SHP77 treated with DMSO at 0.1 percent for 48 hours (cell line): Measurements from ENCODE around the gene RYR1.
"Not testable (repeated sequence)": the region's sequence is repeated elsewhere in the genome, so short reads cannot be mapped to it uniquely, and the experiment has no call there.

Source experiments
- DNase-seq: peaks from one replicate; lab custom pipeline; 2025; lab: John Stamatoyannopoulos, UW

The RYR1 gene

DNA sequence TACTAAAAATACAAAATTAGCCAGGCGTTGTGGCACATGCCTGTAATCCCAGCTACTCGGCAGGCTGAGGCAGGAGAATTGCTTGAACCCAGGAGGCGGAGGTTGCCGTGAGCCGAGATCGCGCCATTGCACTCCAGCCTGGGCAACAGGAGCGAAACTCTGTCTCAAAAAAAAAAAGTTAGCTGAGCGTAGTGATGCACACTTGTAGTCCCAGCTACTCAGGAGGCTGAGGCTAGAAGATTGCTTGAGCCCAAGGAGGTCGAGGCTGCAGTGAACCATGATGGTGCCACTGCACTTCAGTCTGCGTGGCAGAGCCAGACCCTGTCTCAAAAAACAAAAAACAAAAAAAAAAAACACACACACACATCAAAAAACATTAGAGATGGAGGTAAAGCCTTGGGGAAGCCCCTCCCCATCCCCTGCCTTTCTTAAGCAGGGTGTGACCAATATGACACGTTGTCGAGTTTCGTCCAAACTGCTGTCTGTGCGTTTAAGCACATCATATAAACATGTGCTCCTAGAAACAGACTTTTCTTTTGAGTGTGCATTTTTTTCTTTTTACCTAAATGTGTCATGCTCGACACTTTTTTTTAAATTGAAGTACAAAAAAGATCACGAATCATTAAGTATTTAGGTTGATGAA, 6.3 kb upstream of the RYR1 start:
- DNase-seq, result not testable (repeated sequence)

DNA sequence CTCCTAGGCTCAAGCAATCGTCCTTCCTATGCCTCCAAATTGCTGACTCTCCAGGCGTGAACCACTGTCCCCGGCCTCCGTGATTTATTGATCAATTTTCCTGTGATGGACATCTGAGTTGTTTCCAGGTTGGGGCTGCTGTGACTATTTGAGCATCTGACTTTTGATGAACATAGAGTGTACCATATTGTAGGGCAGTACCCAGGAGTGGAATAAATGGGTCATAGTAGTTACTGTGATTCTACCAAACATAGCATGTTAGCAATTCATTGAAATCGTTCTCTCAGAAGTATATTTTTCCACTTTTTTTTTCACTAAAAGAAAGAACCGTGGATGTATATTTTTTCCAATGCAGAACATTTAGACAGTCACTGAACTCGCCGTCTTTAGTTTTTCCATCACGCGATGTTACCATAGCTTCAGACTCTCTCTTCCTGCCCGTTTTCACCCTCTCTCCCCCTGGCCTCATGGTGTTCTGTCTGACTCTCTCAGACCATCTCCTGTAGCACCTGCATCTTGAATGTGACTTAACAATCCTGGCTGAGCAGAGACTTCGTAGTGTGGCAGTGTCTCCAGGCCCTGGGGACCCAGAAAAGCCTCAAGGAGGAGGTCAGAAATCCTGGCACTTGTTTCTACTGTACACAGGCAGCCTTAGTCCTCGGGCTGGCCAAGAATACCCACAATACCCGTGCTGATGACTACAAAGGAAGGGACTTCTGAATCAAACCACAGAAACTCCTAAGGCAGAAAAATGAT, 4.3 kb upstream of the RYR1 start:
- DNase-seq, result no peak

DNA sequence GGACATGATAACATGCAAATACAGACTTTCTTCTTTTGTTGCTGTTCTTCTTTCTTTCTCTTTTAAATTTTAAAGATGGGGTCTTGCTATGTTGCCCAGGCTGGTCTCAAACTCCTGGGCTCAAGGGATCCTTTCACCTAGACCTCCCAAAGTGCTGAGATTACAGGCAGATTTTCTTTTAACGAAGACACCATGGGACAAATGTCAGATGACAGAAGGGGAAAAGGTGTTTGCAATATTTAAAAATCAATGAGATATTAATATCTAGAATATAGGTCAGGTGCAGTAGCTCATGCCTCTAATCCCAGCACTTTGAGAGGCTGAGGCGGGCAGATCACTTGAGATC, 3.7 kb upstream of the RYR1 start:
- DNase-seq, result no peak

DNA sequence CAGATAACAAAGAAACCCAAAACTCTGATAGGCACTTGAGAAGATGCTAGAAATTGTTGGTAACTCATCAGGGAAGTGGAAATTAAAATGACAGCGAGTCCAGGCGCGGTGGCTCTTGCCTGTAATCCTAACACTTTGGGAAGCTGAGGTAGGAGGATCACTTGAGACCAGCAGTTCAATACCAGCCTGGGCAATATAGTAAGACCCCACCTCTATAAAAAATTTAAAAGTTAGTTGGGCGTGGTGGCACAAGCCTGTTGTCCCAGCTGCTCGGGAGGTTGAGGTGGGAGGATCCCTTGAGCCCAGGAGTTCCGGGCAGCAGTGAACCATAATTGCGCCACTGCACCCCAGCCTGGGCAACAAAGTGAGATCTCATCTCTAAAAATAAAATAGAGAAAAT, 2.6 kb upstream of the RYR1 start:
- no peak for DNase-seq

DNA sequence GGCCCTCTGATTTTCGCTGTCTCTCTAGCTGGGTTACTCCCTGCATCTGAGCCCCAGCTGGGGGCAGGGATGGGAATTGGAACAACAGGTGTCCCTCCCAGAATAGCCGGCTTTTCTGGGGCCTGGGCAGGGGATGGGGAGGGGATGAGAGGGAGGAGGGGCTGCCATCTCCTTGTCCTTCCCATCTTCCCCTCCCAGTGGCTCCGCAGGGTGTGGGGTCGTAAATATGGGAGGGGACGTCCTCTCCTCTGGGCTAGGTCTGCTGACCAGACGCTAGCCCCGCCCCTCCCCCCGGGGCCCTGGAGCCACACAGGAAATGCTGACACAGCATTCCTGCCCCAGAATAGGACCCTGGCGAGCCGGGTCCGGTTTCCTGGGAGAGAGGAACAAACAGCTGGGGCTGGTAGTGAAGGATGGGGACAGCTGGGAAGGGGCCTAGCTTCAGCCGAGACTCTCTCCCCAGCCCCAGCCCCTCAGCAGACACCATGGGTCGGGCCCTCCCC, 1.1 kb downstream of the RYR1 start:
- DNase-seq, result no peak

DNA sequence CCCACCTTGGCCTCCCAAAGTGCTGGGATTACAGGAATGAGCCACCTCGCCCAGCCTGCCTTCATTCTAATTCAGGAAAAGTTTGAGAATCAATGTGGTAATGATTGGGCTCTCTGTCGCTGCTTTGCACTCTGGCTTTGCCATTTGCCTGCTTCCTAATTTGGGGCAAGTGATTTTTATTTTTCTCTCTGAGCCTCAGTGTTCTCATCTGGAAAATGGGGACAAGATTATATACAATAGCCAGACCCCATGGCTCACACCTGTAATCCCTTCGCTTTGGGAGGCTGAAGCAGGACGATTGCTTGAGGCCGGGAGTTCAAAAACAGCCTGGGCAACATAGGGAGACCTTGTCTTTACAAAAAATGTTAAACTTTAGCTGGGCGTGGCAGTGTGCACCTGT, 3.8 kb downstream of the RYR1 start:
- no peak for DNase-seq

DNA sequence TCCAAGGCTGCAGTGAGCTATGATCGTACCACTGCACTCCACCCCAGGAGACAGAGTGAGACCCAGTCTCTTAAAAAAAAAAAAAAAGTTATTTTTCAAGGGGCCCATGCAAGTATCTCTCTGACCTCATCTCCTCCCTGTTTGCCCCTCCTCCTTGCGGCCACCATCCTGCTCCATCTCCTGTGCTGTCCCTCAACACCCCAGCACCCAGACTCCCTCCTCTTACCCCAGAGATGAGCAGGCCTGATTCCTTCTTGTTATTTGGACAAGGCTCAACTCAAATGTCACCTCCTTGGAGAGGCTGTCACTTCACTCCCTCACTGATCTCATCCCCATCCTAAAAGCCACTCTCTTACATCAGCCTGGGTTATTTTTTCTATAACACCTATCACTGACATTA, 4.4 kb downstream of the RYR1 start:
- no peak for DNase-seq

DNA sequence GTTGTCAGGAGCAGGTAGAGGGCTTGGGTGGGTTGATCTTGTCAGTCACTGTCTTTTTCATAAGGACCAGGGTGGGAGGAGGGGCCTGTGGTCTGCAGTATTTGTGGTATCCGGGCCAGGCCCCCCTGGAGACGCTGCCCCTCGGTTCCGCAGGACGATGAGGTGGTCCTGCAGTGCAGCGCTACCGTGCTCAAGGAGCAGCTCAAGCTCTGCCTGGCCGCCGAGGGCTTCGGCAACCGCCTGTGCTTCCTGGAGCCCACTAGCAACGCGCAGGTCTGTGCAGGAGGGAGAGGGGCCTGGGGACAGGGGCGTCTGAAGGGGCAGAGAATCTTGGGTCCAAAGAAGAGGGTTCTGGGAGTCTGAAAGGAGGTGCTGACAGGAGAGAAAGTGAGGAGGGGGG, 7.1 kb downstream of the RYR1 start:
- no peak for DNase-seq

DNA sequence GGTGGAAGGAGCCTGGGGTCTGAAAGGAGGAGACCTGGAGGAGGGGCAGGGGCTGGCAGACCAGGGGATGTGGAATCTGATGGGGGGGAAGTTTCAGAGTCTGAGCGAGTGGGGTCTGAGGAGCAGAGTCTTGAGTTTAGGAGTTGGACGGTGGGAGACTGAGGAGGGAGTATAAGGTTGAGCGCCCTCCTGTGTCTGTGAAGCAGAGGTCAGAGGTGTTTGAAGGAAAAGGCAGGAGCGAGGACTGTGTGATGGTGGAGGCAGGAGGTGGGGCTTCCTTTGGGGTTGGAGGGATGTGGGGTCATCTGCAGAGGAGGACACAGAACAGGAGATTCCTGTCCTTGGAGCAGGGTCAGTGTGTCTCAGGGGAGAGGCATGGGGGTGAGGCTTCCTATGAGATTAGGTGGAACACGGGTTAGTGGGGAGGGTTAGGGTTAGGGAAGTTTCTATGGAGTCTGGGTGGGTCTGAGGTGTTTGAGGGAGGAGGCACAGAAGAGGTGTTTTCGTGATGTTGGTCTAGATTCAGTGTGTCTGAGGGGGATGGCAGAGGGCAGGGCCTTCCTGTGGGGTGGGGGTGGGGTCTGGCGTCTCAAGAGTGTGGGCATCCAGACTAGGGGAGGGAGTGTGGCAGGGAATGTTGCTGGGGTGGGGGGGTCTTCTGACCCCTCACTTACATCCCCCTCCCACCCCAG, 8.3 kb downstream of the RYR1 start:
- DNase-seq, result no peak

DNA sequence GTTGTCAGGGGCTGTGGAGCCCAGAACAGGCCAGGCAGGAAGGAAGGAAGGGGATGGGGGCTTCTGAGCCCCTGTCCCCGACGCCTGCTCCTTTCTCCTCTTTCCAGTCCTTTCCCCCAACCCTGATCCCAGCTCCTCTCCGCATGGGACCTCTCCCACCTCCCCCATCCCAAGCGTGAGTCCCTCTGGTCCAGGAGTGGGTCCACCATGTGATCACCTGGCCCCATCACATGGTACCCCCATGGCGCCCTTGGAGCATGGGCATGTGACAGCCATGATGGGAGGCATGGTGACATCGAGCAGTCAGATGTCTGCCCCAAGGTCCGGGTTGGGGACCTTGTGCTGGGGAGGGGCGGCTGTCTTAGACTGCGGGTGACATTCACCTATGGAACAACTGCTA, 9.2 kb downstream of the RYR1 start:
- DNase-seq, result no peak

DNA sequence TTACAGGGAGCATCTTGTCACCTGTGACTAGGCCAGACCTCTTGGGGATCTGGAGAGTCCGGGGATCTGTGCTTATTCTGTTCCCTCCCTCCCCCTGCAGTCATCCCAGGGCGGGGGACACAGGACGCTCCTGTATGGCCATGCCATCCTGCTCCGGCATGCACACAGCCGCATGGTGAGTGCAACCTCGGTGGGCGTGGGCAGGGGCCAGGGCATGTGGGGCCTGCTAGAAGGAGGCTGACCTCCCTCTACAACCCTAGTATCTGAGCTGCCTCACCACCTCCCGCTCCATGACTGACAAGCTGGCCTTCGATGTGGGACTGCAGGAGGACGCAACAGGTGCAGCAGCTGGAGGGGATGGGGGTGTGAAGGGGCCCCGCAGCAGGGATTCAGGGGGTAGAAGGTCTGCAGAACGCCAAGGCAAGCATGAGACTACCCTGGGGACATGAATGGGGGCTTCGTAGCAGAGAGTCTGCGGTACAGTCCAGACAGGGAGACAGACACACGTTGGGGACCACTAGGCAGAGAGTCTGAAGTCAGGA, 10.0 kb downstream of the RYR1 start:
- DNase-seq, result no peak

DNA sequence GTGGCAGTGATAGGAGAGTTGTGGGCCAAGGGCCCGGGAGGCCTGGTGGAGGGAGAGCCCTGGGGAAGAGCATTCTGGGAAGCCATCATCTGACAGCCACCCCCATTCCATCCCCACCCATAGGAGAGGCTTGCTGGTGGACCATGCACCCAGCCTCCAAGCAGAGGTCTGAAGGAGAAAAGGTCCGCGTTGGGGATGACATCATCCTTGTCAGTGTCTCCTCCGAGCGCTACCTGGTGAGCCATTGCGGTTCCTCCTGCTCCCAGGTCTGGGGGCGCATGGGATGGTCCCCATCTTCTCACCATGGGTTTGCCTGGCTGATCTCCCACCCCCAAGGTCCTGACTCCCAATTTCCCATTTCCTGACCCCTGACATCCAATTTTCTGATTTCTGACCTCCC, 10.5 kb downstream of the RYR1 start:
- no peak for DNase-seq

DNA sequence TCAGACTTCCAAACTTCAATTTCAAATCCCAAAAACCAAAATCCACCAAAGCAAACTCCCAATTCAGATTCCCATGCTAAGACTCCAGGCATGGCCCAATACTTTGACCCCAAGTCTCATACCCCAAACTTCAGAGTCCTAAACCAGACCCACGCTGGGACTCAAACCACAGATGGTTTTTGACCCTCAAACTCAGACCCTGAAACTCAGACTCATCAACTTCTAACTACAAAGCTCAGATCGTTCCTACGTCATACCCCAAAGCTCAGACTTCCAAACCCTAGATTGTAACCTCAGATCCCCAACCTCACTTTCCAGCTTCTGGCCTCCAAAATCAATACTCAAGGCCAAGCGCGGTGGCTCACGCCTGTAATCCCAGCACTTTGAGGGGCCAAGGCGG, 11.9 kb downstream of the RYR1 start:
- DNase-seq, result no peak

DNA sequence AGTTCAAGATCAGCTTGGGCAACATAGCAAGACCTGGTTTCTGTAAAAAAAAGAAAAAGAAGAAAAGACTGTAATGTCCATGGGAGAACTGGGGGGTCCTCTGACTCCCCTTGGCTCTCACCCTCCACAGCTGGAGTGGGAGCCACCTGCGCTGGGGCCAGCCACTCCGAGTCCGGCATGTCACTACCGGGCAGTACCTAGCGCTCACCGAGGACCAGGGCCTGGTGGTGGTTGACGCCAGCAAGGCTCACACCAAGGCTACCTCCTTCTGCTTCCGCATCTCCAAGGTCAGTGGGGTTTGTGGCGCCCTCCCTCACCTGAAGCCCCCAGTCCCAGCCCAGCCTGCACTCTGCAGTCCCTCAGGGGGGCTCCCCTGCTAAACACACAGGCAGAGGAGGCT, 14.7 kb downstream of the RYR1 start:
- DNase-seq, result no peak

DNA sequence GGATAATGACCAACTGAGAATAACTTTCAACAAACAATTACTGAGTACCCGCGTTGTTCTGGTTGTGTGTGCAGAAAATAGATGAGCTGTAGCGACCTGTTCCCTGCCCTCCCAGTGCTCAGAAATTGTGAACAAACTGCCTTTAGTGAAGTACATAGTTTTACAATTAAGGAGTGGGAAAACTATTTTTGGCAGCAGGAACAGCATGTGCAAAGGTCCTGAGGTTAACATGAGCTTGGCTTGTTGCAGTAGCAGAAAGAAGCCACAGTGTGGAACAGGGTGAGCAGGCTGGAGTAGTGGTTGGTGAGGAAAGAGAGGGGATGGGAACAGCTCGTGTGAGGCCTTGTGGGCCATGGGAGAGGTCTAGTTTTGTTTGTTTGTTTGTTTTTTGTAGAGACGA, 16.0 kb downstream of the RYR1 start:
- DNase-seq, result no peak

DNA sequence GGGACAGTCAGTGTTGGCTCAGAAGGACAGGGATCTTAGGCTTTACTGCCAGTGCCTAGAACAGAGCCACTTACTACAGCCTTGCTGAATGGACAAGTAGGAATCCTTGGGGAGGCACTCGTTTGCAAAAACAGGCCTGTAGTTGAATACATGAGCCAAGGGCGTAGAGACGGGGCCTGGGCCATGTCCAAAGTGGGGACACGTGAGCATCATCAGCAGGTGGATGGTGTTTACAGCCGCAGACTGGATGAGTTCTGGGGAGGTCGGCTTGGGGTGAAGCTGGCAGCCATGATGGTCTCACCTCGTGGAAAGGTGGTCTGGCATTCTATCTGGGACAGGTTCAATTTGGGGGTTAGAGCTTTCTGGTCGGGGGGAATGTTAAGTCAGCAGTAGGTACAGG, 17.5 kb downstream of the RYR1 start:
- no peak for DNase-seq

DNA sequence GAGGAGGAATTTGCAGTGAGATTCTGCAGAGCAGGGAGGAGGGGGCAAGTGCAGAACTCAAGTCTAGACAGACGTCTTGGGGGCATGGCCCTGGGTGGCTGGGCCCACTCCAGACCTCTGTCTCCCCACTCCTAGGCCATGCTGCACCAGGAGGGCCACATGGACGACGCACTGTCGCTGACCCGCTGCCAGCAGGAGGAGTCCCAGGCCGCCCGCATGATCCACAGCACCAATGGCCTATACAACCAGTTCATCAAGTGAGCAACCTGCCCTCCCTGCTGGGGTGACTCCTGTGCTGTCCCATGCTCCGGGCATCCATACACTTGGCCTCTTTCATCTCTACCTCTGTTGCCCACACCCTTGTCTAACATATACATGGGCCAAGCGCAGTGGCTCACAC, 18.1 kb downstream of the RYR1 start:
- DNase-seq, result no peak

DNA sequence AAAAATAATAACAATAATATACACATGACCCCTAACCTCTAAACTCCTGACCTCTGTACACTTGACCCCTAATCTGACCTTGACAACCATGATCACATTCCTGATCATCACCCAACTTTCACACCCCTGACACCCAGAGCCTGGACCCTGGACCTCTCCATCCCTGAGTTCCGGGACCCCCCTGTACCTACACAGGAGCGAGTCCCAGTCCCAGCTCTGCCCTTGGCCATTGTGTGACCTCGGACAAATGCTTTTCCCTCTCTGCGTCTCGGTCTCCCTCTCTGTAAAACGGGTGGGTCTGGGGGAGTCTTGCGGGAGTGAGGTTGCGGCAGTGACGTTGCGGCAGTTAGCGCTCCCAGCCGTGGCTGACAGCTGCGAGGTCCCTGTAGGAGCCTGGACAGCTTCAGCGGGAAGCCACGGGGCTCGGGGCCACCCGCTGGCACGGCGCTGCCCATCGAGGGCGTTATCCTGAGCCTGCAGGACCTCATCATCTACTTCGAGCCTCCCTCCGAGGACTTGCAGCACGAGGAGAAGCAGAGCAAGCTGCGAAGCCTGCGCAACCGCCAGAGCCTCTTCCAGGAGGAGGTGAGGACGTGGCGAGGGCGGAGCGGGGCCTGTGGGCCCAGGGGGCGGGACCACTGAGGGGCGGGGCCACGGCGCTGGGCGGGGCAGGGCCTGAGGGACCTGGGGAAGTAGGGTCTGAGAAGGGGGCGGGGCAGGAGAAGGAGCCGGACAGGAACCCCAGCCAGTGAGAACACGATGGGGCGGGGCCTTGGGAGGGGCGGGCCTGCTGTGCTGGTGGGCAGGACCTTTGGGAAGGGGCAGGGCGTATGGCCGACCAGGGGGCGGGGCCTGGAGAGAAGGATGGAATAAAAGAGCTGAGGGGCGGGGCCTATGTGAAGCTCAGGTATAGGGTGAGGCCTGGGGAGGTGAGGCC, 19.2 kb downstream of the RYR1 start:
- DNase-seq, result no peak

DNA sequence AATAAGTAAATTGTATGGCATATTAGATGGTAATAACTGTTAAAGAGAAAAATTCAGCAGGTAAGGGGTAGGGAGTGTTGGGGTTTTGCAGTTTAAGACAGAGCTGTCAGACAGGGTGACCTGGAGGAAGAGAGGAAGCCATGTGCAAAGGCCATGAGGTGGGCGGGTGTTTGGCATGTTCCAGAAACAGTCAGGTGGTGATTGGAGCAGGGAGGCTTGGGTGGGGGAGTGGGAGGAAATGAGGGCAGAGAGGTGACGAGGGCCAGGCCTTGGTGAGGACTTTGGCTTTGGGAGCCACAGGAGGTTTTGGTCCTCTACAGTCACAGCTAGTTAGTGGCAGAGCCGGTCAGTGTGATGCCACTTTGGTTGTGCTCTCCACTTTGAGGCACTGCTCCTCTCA, 20.1 kb downstream of the RYR1 start:
- DNase-seq, result no peak

DNA sequence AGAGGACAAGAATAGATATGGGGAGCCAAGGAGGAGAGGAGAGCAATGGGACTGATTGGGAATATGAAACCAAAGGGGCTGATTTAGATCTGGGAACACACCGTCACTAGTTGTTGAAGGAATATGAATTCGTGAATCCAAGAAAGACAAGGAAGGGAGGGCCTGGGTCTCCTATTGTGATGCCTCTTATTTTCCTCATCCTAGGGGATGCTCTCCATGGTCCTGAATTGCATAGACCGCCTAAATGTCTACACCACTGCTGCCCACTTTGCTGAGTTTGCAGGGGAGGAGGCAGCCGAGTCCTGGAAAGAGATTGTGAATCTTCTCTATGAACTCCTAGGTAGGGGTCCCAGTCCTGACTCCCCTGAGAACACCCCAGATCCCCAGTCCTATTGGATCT, 21.5 kb downstream of the RYR1 start:
- no peak for DNase-seq

DNA sequence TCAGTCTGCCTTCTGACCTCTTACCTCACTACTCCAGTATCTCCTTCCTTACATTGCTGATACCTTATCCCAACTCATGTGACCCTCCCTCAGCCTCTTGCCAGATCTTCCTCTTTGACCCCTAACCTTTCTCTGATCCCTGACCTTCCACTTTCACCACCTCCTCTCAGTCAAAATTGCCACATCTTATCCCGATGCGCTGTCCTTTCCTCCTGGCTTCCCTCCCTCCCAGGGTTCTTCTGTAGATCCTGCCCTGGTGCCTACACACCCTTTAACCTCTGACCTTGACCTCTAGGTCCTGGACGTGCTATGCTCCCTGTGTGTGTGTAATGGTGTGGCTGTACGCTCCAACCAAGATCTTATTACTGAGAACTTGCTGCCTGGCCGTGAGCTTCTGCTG, 23.7 kb downstream of the RYR1 start:
- no peak for DNase-seq
